H9 (cell line): ENCODE results near the gene VEZT. TPM values are rescaled to one million over a fixed set of nuclear protein-coding genes. Genes with fewer than 3 reads are reported as not detected.

Experiments
- DNase-seq: peaks from one replicate; pipeline ENCODE4 v3.0.0-alpha.2; 2017
- H2AFZ ChIP-seq: one replicate; pipeline ENCODE4 v1.6.1; 2013; ENCODE audit warnings: mild to moderate bottlenecking, low read length, control low read depth, moderate library complexity
- H2AK5ac ChIP-seq: 2 replicates; pipeline ENCODE4 v1.6.1; 2013; ENCODE audit warnings: low read length, control low read depth, mixed read lengths; ENCODE audit not compliant: insufficient read length
- H2BK120ac ChIP-seq: one replicate; pipeline ENCODE4 v1.6.1; 2013; ENCODE audit warnings: low read depth, mild to moderate bottlenecking, low read length, control low read depth, inconsistent platforms; ENCODE audit not compliant: poor library complexity, severe bottlenecking
- H2BK12ac ChIP-seq: 2 replicates; pipeline ENCODE4 v1.6.1; 2013; ENCODE audit warnings: low read length, control low read depth, mixed read lengths, low read depth; ENCODE audit not compliant: insufficient read length
- H2BK15ac ChIP-seq: 2 replicates; pipeline ENCODE4 v1.6.1; 2013; ENCODE audit warnings: low read depth, low read length, control low read depth
- H2BK20ac ChIP-seq: one replicate; pipeline ENCODE4 v1.6.1; 2013; ENCODE audit warnings: low read depth, mild to moderate bottlenecking, low read length, control low read depth, inconsistent platforms; ENCODE audit not compliant: poor library complexity, severe bottlenecking
- H2BK5ac ChIP-seq: 2 replicates; pipeline ENCODE4 v1.6.1; 2013; ENCODE audit warnings: low read length, control low read depth, mixed read lengths; ENCODE audit not compliant: insufficient read length
- H3K14ac ChIP-seq: 2 replicates; pipeline ENCODE4 v1.6.1; 2013; ENCODE audit warnings: low read length, control low read depth; ENCODE audit not compliant: insufficient read depth
- H3K18ac ChIP-seq: 2 replicates; pipeline ENCODE4 v1.6.1; 2013; ENCODE audit warnings: low read depth, mild to moderate bottlenecking, mixed read lengths, low read length, control low read depth; ENCODE audit not compliant: insufficient read length
- H3K23ac ChIP-seq: 2 replicates; pipeline ENCODE4 v1.6.1; 2013; ENCODE audit warnings: low read length, control low read depth, mixed read lengths, low read depth; ENCODE audit not compliant: insufficient read length
- H3K23me2 ChIP-seq: 2 replicates; pipeline ENCODE4 v1.6.1; 2013; ENCODE audit warnings: low read depth, mild to moderate bottlenecking, mixed read lengths, low read length, control low read depth; ENCODE audit not compliant: insufficient read length, poor library complexity, severe bottlenecking
- H3K27ac ChIP-seq: 2 replicates; pipeline ENCODE4 v1.5.1; 2013; ENCODE audit warnings: low read length, control low read depth, mixed read lengths, low read depth; ENCODE audit not compliant: insufficient read length
- H3K27me3 ChIP-seq: 2 replicates; pipeline ENCODE4 v1.6.1; 2013; ENCODE audit warnings: low read length, control low read depth, inconsistent platforms; ENCODE audit not compliant: insufficient read depth
- H3K4ac ChIP-seq: 2 replicates; pipeline ENCODE4 v1.6.1; 2013; ENCODE audit warnings: low read depth, mild to moderate bottlenecking, control low read depth, inconsistent platforms, low read length, moderate library complexity
- H3K4me1 ChIP-seq: 2 replicates; pipeline ENCODE4 v1.6.1; 2013; ENCODE audit warnings: low read length, control low read depth, inconsistent platforms; ENCODE audit not compliant: insufficient read depth
- H3K4me2 ChIP-seq: 2 replicates; pipeline ENCODE4 v1.6.1; 2013; ENCODE audit warnings: low read length, control low read depth, mixed read lengths; ENCODE audit not compliant: insufficient read length, insufficient read depth
- H3K56ac ChIP-seq: 2 replicates; pipeline ENCODE4 v1.6.1; 2013; ENCODE audit warnings: low read depth, mild to moderate bottlenecking, mixed read lengths, low read length, control low read depth; ENCODE audit not compliant: insufficient read length
- H3K79me1 ChIP-seq: 2 replicates; pipeline ENCODE4 v1.6.1; 2013; ENCODE audit warnings: low read depth, mild to moderate bottlenecking, moderate library complexity, low read length, control low read depth, inconsistent platforms; ENCODE audit not compliant: insufficient read depth, poor library complexity, severe bottlenecking
- H3K79me2 ChIP-seq: 2 replicates; pipeline ENCODE4 v1.6.1; 2013; ENCODE audit warnings: low read length, control low read depth, inconsistent platforms; ENCODE audit not compliant: insufficient read depth
- H3K9ac ChIP-seq: 2 replicates; pipeline ENCODE4 v1.6.1; 2013; ENCODE audit warnings: low read length, control low read depth, mixed read lengths; ENCODE audit not compliant: insufficient read length; ENCODE audit errors: extremely low read depth
- H3K9me3 ChIP-seq: one replicate; pipeline ENCODE4 v1.6.1; 2013; ENCODE audit warnings: low read depth, low read length, inconsistent platforms; ENCODE audit not compliant: control insufficient read depth
- H3T11ph ChIP-seq: one replicate; pipeline ENCODE4 v1.6.1; 2013; ENCODE audit warnings: mild to moderate bottlenecking, low read length, control low read depth, inconsistent platforms
- H4K20me1 ChIP-seq: one replicate; pipeline ENCODE4 v1.6.1; 2013; ENCODE audit not compliant: control insufficient read depth, insufficient read length, insufficient read depth
- H4K5ac ChIP-seq: 2 replicates; pipeline ENCODE4 v1.6.1; 2013; ENCODE audit warnings: low read depth, mild to moderate bottlenecking, mixed read lengths, low read length, control low read depth; ENCODE audit not compliant: insufficient read length
- H4K8ac ChIP-seq: replicated peaks from 2 replicates; pipeline ENCODE4 v1.6.1; 2013; ENCODE audit warnings: low read length, control low read depth, mixed read lengths, low read depth; ENCODE audit not compliant: insufficient read length
- H4K91ac ChIP-seq: 2 replicates; pipeline ENCODE4 v1.6.1; 2013; ENCODE audit warnings: low read depth, mild to moderate bottlenecking, moderate library complexity, mixed read lengths, low read length, control low read depth; ENCODE audit not compliant: insufficient read length
- H3K27ac Mint-ChIP-seq, 3 experiments: 2 replicates in 2 of 3; 3 replicates in 1 of 3; pipeline ENCODE4 v1.8.0; 2020 to 2021; ENCODE audit warnings: mixed read lengths in 3 of 3, mild to moderate bottlenecking in 1 of 3, moderate library complexity in 1 of 3
- H3K27me3 Mint-ChIP-seq: 2 replicates; pipeline ENCODE4 v1.8.0; 2021; ENCODE audit warnings: low read depth, mild to moderate bottlenecking, moderate library complexity, mixed read lengths
- H3K36me3 Mint-ChIP-seq, 3 experiments: 2 replicates in 2 of 3; 3 replicates in 1 of 3; pipeline ENCODE4 v1.8.0; 2020 to 2021; ENCODE audit warnings: low read depth in 3 of 3, mixed read lengths in 3 of 3; ENCODE audit not compliant: insufficient read depth in 1 of 3
- H3K4me1 Mint-ChIP-seq, 2 experiments: 2 replicates each; pipeline ENCODE4 v1.8.0; 2020; ENCODE audit warnings: mixed read lengths in 2 of 2
- H3K4me3 Mint-ChIP-seq, 2 experiments: 2 replicates in 1 of 2; 3 replicates in 1 of 2; pipeline ENCODE4 v1.8.0; 2020 to 2021; ENCODE audit warnings: mild to moderate bottlenecking in 2 of 2, mixed read lengths in 2 of 2, moderate library complexity in 1 of 2
- H3K9me3 Mint-ChIP-seq, 2 experiments: 2 replicates in 1 of 2; 3 replicates in 1 of 2; pipeline ENCODE4 v1.8.0; 2020; ENCODE audit warnings: mild to moderate bottlenecking in 2 of 2, mixed read lengths in 2 of 2, moderate library complexity in 1 of 2
- CTCF ChIP-seq: fragments of 200-600 bp; sonication (generic); conservative IDR thresholded peaks from 3 replicates; pipeline ENCODE4 v1.8.0; 2021; ENCODE audit warnings: antibody characterized with exemption, mild to moderate bottlenecking
- total RNA-seq: library from RNA; stranded (reverse); gene quantifications from 2 replicates; pipeline ENCODE4 v1.2.1, GENCODE V29; 2021

Gene VEZT
- total RNA-seq, 1 experiment from 2014 or later: 69.8 TPM

DNA sequence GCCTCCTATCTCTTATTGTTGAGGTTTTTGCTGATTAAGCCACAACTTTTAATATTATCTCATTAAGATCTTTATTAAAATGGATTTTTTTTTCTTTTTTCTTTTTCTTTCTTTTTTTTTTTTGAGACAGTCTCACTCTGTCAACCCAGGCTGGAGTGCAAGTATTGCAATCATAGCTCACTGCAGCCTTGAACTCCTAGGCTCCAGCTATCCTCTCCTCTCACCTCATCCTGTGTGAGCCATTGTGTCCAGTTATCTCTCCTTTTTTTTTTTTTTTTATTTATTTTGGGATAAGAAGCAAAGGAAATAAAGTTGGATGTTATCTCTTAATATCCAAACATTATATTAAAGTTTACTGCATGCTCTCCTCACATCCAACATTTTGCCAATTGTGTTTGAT, 12.7 kb downstream of the VEZT start:
- Histone ChIP-seq H2AK5ac (no peak overlapping the region), H4K91ac (no peak overlapping the region), H3K9me3 (no peaks in the 10 kb centered on the region), H3K23me2 (no peaks in the 10 kb centered on the region), H3K4me2 (no peak overlapping the region), H2AFZ (no peak overlapping the region), H4K20me1 (no peaks in the 10 kb centered on the region), H3K14ac (no peak overlapping the region), H3K9ac (no peak overlapping the region), H2BK20ac (no peak overlapping the region), H2BK15ac (no peak overlapping the region), H4K8ac (no peak overlapping the region), H3K23ac (no peak overlapping the region), H3K56ac (no peak overlapping the region), H2BK12ac (no peak overlapping the region), H3K4ac (no peak overlapping the region), H3K27ac (no peak overlapping the region), H3K27me3 (no peaks in the 10 kb centered on the region), H3T11ph (no peak overlapping the region), H3K4me1 (no peaks in the 10 kb centered on the region), H3K79me2 (peaks cover 8% of the 10 kb centered on the region; the same call in 1 of the 2 replicates), H2BK120ac (no peak overlapping the region), H3K18ac (no peak overlapping the region), H4K5ac (no peak overlapping the region), H3K79me1 (peaks cover 2% of the 10 kb centered on the region), H2BK5ac (no peak overlapping the region)
- no peak overlapping the region for H3K4me3 Mint-ChIP-seq
- peak overlapping the region; percentile 27 to 64 (median 62); a peak in 5 of 7 replicates for H3K27ac Mint-ChIP-seq
- peaks cover 13 to 20% (median 19%) of the 10 kb centered on the region in 3 experiments for H3K36me3 Mint-ChIP-seq
- no peak for DNase-seq
- H3K9me3 Mint-ChIP-seq: peaks cover 3 to 5% of the 10 kb centered on the region in 2 experiments
- H3K27me3 Mint-ChIP-seq: no peaks in the 10 kb centered on the region
- no peak for TF ChIP-seq CTCF
- peaks cover 22 to 23% of the 10 kb centered on the region in 2 experiments for H3K4me1 Mint-ChIP-seq
